GM18517 (cell line): ENCODE data around the gene MACROD2.

Source experiments
- ATAC-seq: cut with Tn5 transposase; IDR thresholded peaks from one replicate; pipeline ENCODE4 v1.9.1; 2021; ENCODE audit warnings: mild to moderate bottlenecking, moderate library complexity; ENCODE audit not compliant: unreplicated experiment

The MACROD2 gene

DNA sequence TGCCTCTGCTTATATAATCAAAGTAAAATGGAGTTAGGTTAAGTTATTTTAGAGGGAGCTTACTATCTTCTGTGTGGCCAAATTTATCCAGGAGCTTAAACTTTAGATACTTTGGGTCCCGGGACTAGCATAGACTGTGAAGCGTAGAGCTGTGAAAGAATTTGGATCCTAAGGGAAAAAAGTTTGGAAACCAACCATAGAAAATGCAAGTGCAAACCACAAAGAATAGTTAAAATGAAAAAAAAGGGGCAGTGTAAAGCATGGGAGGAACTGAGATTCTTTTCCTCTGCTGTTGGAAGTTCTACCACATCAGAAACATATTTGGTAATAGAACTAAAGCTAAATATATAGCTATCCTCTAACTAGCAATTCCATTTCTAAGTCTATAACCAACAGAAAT lies 574.3 kb downstream of the MACROD2 start:
- ATAC-seq: no peak

DNA sequence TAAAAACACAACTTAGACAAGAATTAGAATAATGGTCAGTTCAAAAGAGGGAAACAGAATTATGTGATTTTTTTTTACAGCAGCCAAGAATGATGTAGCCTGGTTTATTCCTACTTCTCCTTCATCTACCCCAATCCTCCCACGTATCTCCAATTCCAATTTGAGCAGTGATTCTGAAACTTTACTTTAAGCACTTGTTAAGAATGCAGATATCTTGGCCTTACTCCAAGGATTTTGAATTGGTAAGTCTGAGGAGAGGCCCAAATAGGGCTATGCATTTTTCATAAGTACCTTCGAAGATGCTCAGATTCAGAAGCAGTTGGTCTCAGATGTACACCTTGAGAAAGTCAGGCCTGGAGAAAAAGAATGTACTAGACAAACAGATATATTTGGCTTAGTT lies 575.5 kb downstream of the MACROD2 start:
- no peak for ATAC-seq

- ATAC-seq: no peak
Observed at GRCh38 chr20:14573676-14574075, 578.4 kb downstream of the MACROD2 start.

GRCh38 chr20:14576196-14576877 lies 581.0 kb downstream of the MACROD2 start:
- ATAC-seq: no peak

- no peak for ATAC-seq
Observed at GRCh38 chr20:14580418-14581074, 585.2 kb downstream of the MACROD2 start.

DNA sequence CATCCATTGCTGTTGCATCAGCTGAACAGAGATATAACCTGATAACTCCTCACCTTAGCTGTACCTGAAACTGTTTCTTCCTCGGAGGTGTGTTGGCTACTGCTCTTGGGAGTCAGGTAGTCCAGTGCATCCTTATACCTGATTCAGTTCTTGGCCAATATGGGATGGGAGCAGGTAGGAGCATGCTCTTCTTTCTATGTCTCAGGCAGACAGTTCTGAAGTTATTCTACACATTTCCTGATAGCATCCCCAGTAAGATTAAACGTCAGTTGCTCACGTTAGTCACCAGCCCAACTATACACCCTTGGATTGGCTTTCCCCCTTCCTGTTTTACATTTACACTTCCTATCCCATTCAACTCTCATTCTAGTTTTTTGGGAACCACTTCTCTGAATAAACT lies 586.4 kb downstream of the MACROD2 start:
- no peak for ATAC-seq

DNA sequence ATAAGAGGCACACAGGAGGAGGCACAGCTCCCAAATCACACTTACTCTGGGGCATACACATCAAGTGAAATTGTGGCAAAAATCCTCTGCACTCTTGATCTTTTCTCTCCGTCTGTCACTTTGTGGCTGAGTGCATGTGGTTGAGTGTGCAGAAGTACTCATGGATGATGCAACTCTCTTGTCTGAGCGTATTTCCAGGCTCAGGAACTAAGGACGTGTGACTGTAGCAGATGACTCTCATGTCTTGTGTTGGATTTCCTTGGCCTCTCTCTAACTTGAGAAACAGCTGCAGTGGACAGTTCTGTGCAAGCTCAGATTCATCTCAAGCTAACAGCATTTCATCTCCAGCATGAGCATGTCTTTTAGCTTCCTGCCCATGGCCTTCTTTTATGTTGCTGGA lies 587.5 kb downstream of the MACROD2 start:
- no peak for ATAC-seq

GRCh38 chr20:14583413-14583812 lies 588.1 kb downstream of the MACROD2 start:
- no peak for ATAC-seq

DNA sequence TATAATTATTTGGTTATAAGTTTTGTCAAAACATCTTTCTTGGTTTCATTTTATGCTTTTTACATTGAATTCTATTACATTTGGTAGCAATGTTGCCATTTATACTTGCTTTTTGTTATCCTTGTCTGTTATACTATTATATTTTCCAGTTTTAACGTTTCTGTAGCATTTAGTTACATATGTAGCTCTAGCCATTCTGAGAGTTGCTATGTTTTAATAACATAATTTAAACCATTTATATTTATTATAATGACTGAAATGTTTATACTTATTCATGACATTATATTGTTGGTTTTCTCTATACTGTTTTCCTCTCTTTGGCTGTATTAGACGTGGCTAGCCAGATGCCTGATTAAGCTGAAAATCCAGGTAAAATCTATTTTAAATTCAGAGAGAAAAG lies 594.1 kb downstream of the MACROD2 start:
- ATAC-seq: no peak

DNA sequence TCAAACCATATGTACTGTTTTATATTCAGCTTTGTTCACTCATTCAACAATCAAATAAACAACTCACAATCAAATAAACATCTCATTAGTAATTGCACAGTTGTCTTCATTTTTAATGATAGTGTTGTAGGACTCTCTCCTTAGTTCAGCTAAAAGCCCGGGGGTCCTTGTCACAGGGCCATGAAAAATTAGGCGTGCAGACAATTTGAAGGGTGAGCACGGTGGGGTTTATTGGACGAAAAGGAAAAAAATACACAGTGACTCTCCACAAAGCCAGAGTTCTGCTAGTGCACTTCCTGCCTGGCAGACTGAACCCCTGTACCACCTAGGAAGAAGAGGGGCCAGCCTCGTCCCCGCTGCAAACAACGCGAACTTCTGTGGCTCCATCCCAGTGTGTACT lies 599.7 kb downstream of the MACROD2 start:
- ATAC-seq: no peak

DNA sequence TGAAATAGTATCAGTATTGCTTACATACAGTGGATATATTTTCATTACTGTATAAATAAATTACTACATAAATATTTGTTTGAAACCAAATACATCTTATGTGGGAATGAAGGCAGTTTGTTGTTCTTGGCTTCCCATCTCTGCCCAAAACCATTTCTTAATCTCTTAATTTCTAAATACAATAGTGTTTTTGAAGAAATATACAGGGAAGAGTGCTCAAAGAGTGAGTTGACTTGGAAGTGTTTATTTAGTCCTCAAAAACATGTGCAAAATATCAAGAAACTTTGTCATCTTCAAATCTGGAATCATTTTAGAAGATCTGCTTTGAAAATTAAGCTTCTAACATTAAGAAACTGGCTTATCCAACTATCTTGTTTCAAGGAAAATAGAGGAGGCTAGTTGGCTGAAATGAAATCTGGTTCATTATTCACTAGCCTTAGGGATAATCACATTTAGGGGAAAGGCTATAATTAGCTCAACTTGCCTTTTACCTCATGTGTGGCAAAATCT lies 601.9 kb downstream of the MACROD2 start:
- ATAC-seq: no peak

DNA sequence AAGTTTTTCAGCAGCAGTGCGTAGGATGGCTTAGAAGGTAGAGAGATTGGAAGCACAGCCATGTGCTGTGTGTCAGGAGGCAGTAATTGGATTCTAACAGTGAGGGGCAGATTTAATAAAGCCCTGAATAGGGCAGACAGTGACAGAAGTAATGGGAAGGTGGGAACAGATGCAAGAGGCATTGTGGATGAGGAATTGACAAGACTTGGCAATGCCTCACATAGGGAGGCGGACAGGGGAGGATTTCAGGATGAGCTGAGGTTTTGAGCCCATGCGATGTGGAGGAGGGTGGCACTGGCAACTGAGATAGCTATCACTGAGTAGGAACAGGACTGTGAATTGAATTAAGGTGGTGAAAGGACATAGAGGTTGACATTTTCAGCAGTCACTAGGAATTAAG lies 604.3 kb downstream of the MACROD2 start:
- ATAC-seq: no peak

DNA sequence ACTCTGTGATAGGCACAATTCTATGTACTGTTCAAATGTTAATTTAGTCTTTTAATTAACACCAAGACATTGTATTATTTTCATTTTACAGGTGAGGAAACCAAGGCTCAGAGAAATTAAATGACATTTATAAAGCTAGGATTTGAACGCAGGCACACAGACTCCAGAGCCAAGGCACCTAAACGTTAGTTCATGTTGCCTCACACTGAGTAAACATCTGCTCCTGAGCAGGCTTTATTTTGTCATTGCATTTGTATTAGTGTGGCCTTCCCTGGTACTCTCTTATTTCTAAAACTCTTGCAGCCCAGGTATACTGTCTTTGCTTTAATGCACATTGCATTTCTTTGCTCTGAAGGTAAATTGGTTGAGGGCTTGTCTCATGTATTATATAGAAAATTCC lies 605.2 kb downstream of the MACROD2 start:
- no peak for ATAC-seq

- ATAC-seq: no peak
Observed at GRCh38 chr20:14604143-14604542, 608.8 kb downstream of the MACROD2 start.

- no peak for ATAC-seq
Observed at GRCh38 chr20:14609328-14610221, 614.3 kb downstream of the MACROD2 start.

DNA sequence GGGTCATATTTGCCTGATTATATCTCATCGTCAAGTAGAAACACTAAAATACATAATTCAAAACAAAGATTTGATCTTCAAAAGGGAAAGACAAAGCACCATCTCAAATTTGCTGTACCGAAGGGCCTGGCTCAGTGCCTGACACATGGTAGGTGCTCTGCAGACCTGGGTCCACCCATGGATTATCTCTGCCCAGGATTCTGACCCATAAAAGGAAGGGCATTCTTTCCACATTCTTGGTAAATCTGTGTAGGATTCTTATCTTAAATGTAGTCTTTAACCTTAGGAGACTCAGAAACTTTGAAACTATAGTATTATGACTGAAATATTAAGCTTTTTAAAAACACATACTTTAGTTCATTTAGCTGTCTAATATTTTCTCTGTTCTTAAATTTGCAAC lies 616.2 kb downstream of the MACROD2 start:
- ATAC-seq: no peak

- no peak for ATAC-seq
Observed at GRCh38 chr20:14612391-14612790, 617.1 kb downstream of the MACROD2 start.

GRCh38 chr20:14616003-14616402 lies 620.7 kb downstream of the MACROD2 start:
- ATAC-seq: no peak

GRCh38 chr20:14617123-14617522 lies 621.8 kb downstream of the MACROD2 start:
- no peak for ATAC-seq

DNA sequence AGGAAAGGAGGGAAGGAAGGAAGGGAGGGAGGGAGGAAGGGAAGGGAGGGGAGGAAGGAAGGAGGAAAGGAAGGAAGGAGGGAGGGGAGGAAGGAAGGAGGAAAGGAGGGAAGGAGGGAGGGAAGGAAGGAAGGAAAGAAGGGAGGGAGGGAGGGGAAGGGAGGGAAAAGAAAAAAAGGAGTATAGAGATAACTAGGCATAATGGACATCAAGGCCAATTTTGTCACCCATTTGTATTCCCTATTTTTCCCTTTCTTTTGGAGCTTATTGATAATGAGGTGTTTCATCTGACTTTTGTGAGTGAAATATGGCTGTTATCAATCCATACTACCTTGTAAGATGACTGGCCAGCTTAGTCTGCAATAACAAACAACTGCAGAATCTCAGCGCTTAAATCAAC lies 624.1 kb downstream of the MACROD2 start:
- ATAC-seq: no peak

- ATAC-seq: no peak
Observed at GRCh38 chr20:14622796-14623195, 627.5 kb downstream of the MACROD2 start.

DNA sequence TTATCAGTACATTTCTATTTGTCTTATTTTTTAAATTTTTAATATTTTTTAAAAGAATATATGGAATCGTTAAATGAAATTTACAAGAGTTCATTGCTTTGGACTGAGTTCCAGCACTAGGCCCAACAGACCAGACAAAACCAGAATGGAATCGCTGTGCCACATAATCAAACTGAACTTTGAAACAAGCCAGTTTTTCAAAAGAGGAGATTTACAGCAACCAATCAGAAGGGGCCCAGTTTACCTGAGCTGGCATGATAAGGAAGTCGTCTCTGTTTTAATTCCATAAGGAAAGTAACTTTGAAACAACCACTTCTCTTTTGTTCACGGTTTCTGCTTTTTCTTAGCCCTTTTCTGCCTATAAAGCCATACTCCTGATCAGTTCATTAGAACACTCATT lies 635.7 kb downstream of the MACROD2 start:
- ATAC-seq: no peak
